GM18508 (cell line): ENCODE data around the gene RBP5.
A peak's percentile ranks its signal among the peaks of the same experiment; 100 is the strongest.
"Not testable (repeated sequence)": the region's sequence is repeated elsewhere in the genome, so short reads cannot be mapped to it uniquely, and the experiment has no call there.

Experiments
- ATAC-seq: cut with Tn5 transposase; IDR thresholded peaks from one replicate; pipeline ENCODE4 v1.9.1; 2021; ENCODE audit warnings: moderate number of reproducible peaks; ENCODE audit not compliant: insufficient read depth, unreplicated experiment

Gene RBP5

DNA sequence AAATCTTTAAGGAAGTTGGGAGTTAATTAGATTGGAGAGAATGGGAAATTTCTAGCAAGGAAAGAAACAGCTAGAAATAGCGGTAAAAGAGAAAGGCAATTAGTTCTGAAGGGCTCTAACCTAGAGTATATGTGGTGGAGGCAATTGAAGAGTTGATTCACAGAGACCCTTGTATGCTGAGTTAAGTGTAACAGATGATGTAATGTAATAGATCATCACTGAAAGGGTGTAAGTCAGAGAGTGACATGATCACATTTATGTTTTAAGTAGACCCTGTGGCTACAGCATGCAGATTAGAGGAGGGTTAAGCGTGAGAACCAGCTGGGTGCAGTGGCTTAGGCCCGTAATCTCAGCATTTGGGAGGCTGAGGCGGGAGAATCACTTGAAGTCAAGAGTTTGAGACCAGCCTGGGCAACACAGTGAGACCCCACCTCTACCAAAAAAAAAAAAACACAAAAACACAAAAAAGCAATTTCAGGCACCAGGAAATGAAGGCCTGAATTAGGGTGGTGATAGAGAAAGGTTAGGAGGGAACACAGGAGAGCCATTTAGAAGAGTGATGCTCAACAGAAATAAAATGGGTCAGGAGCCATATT, 3.0 kb downstream of the RBP5 start:
- ATAC-seq: no peak

DNA sequence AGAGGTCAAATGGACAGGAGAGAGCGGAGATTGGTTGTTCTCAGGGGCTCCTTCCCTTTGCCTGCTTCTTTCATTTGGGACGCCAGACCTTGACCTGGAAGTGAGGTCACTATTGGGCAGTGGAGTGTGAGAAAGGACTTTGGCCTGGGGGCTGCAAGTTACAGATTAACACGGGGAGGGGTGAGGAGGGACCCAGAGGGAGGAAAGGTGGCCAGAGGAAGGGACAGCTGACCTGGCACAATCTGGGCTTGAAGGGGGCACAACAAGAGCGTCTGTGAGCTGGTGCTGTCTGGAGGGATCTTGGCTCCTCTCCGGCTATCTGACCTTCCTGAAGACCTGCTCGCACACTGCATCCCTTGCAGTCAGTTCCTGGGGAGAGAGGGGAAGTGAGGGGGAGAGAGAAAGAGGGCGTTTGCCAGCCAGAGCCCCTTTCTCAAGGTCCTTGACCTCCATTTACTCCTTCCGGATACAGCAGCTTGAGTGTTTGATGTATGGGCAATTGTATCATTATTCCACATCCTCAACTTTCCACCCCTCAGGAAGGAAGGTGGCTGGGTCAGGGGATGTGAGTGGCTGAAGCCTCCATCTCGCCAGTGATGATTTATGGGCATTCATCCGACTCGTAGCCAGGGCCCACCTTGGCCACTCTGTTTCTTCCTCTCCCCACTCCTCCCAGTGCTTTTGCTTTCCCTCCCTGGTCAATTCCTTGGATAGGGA, 4.7 kb downstream of the RBP5 start:
- no peak for ATAC-seq

DNA sequence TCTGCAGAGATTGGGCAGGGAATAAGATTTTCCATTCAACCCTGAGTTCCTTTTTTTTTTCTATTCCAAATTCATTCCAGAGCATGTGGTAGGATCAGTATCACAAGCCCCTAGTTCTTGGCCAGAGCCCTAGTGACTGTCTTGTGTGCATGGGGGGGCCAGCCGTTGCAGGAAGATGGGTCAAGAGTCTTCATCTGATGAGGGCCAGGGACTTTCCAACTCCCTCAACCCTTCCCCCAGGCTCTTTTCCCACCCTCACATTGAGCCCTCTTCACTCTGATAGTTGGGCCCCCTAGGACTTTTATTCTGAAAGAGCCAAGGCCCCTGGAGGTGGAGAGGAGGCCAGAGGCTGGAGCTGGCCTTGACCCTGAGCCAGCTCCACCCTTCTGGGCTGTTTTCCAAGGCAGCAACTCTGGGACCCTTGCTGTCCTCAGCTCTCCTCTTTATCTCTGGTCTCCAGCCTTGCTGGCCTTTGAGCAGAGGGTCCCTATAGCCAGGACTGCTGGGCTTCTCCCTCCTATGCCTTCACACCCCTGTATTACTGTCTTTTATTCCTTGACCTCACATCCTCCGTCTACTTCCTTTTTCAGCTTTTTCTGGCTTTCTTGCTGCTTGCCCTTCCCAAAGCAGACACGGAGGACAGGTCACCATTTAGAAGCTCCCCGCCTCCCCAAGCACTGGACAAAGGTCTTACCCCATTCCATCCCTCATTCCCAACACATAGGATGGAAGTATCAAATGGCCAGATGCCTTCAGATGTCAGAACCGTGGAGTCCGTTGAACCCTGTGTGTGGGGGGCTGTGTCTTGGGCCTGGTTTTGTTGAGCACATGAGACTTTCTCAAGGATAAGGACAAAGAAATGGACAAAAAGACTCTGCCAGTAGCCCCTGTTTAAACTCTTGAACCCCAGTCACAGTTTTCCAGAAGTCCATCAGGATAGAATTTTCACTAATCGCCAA, 5.6 kb downstream of the RBP5 start:
- ATAC-seq: no peak

DNA sequence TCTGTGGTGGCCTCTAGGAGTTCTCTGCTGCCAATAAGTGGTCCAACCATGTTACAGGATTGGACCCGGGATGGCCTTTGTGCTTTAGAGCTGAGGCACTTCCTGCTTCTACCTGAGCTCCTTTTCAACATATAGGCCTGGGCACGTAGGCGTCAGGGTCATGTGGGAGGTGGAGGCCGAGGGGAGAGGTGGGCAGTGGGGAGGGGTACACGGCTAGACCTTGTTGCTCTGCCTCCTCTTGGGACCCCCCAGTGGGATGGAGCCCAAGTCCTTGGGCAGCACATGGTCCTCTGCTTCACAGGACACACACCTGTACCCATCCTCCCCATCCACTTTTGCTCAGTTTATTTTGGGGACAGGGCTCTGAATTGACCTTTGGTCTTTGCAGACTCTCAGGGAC, 7.4 kb downstream of the RBP5 start:
- no peak for ATAC-seq

DNA sequence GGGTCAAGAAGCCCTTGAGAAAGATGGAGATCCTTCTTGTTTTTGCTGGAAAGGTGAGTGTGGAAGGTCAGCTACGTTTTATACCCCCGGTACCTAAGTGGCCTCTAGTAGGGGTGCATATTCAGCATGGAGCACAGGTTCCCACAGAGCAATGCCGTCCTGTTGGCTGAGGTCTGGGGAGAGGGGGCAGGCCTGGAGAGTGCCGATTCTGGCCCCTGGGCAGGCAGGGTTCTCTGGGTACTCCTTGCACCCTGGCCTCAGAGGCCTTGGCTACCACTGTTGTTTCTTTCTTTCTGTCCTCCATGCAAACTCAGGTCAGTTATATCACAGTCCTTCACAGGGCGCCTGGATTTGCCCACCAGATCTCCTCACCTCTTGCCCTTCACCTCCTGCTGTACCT, 8.5 kb downstream of the RBP5 start:
- no peak for ATAC-seq

DNA sequence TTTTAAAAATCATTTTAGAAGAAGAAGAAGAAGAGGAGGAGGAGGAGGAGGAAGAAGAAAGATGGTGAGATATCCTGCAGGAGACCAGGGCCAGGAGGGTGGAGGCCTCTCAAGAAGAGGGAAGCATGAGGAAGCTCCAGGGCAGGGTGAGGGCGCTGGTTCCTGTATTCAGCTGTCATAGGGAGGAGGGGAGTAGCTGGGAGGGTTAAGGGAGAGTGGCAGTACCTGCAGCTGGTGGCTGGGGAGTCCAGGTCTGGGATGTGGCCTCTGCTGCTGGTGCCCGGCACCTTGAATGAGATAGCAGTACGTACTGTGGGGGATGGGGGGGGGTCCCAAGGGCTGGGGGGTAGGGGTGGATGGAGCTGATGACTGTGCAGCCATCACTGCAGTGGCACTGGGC, 9.8 kb downstream of the RBP5 start:
- no peak for ATAC-seq

DNA sequence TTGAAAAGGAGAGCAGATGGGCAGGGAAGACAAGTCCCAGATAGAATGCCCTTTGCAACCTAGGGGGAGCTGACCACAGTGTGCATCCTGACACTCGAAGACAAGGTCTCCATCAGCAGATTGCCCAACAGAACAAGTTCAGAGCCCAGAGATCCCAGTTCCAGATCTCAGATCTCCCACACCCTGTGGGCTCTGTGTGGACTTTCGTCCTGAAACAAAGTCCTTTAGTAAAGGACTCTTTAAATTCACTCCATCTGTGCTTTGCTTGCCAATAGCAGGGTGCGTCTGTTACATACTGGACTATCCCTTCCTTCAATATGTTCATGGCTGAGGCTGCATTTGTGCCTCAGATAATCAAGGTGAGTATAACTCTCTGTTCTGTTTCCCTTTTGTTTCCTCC, 11.0 kb downstream of the RBP5 start:
- no peak for ATAC-seq

DNA sequence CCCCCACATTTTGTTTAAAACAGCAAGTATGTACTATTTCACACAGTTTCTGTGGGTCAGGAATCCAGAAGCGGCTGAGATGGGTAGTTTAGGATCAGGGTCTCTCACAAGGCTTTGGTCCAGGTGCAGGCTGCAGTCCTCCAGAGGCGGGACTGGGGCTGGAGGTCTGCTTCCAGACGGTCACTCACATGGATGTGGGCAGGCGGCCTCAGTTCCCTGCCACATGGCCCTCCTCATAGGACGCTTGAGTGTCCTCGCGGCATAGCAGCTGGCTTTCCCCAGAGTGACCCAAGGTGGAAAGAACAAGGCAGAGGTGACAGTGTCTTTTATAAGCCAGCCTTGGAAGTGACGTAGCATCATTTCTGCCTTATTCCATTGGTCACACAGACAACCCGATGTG, 11.8 kb downstream of the RBP5 start:
- no peak for ATAC-seq

DNA sequence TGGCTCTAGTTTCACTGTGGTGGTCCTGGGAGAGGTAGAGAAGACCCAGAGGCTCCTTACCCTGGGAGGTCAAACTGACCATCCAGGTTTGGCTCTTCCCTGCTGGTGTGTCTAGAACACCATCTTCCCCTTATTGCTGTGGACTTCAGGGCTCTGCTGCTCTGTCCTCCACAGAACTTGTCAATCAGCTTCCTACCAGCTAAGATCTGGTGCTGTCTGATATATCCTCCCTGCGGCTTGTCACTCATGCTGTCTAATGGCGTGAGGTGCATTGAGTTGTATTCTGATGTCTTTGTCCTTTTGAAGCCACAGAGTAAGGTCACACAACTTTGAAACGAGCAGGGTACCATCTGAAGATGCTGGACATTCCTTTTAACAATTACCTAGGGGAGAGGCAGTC, 12.5 kb downstream of the RBP5 start:
- ATAC-seq: no peak

DNA sequence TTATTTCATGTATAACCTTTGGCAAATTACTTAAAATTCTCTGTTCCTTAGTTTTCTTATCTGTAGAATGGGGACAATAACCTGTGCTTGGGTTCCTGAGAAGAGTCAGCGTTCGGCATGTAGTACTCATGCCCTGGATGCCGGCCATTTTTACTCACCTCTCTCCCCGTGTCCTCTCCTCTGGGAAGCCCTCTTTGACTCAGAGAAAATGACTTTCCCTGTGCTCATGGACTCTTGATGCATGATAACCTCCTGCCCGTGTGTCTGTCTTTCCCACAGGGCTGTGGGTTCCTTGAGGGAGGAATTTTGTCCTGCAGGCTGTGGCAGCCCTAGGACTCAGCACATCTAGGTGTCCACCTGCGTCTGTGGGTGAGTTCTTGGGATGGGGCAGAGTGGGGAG, 13.8 kb downstream of the RBP5 start:
- ATAC-seq: no peak

DNA sequence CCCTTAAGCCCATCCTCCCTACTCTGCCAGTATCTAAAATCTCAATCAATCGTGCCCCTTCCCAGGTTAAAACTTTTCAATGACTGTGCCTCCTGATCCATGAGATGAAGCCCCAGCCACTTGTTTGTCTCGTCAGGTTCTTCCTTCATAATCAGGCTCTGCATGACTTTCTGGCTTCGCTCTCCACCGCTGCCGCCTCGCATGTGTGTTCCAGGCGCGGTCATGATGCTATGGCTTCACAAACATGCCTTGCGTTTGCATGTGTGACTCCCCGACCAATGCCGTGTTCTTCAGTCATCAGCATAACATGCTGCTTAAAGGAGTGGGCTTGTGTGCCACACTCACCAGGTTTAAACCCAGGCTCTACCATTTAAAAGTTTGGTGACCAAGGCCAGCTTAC, 14.7 kb downstream of the RBP5 start:
- no peak for ATAC-seq

DNA sequence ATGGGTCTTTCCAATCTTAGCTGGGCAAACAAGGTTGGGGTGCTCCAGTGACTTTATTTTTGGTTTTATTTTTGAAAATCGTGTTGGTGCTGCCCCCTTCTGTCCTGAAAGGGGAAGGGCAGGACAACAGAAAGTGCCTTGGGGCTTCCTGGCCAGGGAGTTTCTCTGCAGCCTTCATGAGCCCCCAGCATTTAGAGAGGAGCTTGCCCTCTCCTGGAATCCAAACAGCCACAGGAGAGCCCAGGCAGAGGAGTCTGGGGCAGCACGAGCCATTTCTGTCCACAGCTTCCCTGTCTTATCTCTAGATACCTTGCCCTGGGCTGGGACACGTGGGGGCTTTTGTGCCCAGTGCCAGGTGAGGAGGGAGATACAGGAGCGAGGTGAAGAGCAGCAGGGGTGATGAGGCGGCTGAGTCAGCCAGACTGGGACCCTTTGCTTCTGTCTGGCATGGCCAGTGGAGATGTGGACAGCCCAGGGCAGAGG, 15.3 kb downstream of the RBP5 start:
- ATAC-seq: no peak

DNA sequence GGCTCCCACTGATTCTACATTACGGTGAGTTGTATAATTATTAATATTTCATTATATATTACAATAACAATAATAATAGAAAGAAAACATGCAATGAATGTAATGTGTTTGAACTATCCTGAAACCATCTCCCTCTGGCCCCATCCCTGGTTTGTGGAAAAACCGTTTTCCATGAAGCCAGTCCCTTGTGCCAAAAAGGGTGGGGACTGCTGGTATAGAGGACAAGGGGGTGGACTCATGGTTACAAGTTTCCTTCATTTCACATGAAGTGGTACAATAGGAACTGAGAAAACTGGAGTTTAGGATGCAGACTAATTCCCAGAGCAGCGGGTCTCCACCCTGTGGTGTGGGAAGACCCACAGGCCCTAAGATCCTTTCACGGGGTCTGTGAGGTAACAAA, 16.6 kb downstream of the RBP5 start:
- no peak for ATAC-seq

DNA sequence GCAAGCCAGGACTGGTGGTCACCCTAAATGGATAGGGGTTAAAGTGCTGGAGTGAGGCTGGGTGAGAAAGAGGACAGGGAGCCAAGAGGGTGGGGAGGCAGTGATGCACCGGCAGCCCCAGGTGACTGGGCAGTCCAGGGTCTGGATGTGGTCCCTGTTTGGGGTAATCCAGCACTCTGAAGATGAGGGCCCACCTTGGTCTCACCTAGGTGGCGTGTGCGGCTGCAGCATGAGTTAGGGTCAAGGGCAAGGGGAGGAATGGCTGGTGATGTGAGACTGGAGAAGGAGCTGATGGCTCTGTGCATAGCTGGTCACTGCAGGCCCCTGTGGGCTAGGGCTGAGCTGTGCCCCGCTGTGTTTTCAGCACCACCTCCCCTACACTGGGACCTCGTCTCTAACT, 18.0 kb downstream of the RBP5 start:
- no peak for ATAC-seq

DNA sequence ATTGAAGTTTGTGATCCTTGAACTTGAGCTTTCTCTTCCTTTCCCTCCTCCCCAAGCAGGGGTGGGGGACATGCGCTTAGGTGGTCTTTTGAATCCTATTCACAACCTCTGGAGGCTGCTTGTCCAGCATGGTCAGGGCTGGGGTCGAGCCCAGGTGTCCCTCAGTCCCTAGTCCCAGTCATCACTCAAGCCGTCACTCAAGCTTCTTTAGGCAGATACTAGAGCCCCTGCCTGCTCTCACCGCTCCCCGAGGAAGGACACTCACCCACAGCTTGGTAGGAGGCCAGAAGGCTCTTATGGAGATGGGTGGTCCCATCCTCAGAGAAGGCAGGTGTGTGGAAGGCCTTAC, 19.1 kb downstream of the RBP5 start:
- no peak for ATAC-seq

DNA sequence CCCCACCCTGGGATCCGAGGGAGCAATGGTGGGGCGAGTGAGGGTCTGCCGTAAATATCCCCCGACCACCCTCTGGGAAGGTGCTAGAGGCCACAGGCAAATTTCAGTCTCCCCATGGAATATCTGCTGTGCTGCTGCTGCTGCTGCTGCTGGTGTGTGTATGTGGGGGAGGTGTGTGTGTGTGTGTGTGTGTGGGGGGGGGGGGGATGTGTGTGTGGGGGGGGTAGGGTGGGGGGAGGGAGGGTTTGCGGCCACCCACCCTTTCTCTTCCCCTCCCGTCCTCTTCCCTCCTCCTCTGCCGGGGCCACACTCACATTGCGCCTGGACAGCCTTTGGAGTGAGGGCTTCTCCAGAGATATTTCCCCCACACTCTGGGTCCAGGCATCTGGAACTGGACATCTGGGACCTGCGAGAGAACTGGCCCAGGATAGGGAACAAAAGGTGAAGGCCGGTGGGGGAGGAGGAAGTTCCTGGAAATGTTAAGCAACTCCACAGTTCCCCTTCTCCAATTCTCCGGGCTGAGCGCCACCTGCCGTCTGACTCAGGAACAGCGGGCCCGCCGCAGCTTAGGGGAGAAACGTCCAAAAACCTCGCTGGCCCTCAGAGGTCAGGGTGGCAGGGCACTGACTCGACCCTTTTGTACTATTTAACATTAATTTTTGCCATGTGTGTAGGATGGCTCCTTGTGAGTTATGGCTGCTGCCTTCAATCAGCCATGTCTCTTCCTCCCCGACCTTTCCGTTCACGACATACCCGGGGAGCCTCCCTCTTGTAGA, 19.7 kb downstream of the RBP5 start, which contains the start of gene C1RL:
Gene C1RL (minus strand): TSS at position 419 of the 776 bp plus-strand sequence. CDS start 34 bp downstream, at position 385.
- ATAC-seq: no peak

DNA sequence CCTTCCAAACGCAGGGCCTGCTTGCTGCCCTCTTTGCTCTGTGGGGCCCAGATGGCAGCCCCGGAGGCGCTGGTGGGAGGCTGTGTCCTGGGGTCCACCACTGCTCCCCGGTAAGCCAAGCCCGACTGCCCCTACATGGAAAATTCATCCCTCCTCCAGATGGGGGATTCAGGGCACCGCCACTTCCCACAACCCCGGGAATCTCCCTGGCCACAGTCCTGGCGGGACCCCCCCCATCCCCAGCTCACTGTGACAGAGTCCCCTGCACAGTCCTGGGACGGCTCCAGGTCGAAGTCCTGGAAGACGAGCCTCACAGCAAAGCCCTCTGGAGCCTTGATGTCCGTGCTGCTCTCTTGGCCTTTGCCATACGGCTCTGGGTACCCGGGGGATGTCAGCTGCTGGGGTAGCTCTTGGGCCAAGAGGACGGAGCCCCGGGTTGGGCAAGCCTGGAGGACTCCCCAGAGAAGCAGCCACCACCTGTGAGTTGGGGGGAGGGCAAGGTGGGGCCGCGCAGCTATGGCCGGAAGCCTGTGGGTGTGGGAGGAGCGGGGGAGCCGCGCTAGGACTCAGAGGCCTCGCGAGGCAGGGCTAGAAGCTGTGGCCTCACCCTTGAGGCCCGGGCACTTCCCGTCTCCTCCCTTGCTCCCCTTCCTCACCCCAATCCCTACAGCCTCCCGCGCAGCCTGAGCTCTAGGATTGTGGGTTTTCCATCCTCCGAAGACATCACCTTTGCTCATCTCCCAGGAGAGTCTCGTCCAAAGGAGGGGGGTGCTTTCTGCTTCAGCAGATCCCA, 20.5 kb downstream of the RBP5 start:
- peak; percentile 47 for ATAC-seq

DNA sequence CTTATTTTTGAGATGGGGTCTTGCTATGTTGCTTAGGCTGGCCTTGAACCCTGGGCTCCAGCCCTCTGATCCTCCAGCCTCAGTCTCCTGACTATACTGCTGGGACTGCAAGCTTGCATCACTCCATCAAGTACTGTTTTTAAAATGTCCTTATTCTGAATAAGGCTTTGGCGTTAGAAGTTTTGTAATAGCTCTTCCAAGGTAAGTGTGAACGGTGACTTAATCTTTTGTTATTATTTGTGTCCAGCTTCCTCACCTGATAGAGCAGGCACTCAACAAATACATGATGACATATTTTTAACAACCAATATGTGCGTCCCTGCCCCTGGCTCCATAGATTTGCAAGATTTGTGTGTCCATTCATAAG, 21.1 kb downstream of the RBP5 start:
- no peak for ATAC-seq

DNA sequence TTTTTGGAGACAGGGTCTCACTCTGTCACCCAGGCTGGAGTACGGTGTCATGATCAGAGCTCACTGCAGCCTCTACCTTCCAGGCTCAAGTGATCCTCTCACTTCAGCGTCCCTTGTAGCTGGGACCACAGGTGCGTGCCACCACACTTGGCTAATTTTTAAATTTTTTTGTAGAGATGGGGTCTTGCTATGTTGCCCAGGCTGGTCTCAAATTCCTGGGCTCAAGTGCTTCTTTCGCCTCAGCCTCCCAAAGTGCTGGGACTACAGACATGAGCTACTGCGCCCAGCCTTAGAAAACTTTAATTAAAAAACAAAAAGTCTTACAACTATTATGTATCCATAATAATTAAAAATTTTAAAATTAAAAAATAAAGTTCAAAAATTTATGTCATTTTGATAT, 21.5 kb downstream of the RBP5 start:
- not testable (repeated sequence) for ATAC-seq

DNA sequence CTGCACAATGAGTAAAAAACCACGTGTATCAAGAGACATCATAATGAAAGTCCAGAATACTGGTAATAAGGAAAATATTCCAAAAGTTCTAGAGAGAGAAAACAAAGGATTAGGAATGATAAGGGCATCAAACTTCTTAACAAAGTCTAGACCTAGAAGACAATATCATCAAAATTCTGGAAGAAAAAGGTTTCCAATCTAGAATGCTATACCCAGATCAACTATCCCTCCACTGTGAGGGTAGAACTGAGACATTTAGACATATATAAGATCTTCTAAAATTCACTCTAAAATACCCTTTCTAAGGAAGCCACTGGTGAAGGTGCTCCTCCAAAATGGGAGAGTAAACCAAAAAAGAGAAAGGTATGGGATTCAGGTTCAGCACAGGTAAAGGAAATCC, 22.6 kb downstream of the RBP5 start:
- no peak for ATAC-seq
